22Rv1 (cell line): ENCODE results near the gene SLC4A7.

Experiments used
- H3K27ac ChIP-seq: fragments of 450-650 bp; 2 replicates; pipeline ENCODE4 v1.5.1; 2017
- ZFX ChIP-seq: fragments of 450-650 bp; IDR thresholded peaks from 2 replicates; pipeline ENCODE4 v1.6.1; 2017; ENCODE audit warnings: antibody characterized with exemption, borderline replicate concordance
- TF ChIP-seq, protein P1 (sequence below): fragments of 450-650 bp; IDR thresholded peaks from 2 replicates; pipeline ENCODE4 v1.5.1; 2017; ENCODE audit warnings: mild to moderate bottlenecking

SLC4A7 gene

DNA sequence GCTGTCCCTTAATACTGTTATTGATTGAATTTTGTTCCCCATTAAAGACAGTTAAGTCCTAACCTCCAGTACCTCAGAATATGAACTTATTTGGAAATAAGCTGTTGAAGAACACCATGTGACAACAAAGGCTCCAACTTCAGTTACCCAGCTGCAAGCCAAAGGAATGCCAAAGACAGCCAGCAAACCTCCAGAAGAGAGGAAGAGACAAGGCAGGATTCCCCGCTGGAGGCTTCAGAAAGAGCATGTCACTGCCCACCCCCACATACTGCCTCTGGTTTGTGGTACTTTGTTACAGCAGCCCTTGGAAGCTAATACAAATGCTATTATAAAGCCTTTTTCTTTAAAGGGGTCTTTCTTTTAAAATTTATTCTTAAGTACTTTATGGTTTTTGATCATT lies 96.6 kb downstream of the SLC4A7 start:
- no peak for TF ChIP-seq ZFX
- TF ChIP-seq, protein P1, sequence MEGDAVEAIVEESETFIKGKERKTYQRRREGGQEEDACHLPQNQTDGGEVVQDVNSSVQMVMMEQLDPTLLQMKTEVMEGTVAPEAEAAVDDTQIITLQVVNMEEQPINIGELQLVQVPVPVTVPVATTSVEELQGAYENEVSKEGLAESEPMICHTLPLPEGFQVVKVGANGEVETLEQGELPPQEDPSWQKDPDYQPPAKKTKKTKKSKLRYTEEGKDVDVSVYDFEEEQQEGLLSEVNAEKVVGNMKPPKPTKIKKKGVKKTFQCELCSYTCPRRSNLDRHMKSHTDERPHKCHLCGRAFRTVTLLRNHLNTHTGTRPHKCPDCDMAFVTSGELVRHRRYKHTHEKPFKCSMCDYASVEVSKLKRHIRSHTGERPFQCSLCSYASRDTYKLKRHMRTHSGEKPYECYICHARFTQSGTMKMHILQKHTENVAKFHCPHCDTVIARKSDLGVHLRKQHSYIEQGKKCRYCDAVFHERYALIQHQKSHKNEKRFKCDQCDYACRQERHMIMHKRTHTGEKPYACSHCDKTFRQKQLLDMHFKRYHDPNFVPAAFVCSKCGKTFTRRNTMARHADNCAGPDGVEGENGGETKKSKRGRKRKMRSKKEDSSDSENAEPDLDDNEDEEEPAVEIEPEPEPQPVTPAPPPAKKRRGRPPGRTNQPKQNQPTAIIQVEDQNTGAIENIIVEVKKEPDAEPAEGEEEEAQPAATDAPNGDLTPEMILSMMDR: no peak
- H3K27ac ChIP-seq: no peak overlapping the region

DNA sequence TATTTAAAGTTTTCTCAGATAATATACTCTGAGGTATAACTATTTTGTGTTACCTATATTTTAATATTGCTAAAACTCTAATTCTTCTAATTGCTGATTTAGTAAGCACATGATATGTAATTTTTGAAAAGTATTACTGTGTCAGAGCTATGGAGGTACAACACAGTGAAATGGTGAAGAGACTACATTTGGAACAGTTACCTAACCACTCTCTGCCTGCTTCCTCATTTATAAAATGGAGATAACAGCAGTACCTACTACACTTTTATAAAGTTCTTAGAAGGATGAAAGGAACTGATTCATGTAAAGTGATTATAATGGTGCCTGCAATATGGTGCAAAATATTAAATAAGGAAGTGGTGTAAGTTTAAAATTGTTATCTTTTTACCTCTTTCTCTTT lies 98.7 kb downstream of the SLC4A7 start:
- TF ChIP-seq, protein P1: no peak
- TF ChIP-seq ZFX: no peak
- no peak overlapping the region for H3K27ac ChIP-seq

DNA sequence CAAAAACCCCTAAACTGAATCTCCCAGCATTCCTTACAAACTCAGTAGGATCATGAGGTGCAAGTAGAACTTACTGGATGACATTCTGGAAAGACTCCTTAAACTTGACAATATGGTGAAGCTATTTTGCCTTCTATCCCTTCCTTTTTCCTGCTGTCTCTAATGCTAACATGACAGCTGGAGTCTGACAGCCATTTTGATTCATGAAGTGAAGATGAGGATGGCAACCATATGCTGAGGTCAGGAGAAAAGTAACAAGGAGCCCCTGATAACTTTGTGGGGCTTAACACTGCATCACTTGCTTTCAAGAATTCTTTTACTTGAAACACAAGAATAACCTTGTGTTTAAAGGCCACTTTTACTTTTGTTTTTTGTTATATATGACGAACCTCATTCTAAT lies 100.0 kb downstream of the SLC4A7 start:
- no peak overlapping the region for H3K27ac ChIP-seq
- TF ChIP-seq, protein P1: no peak
- TF ChIP-seq ZFX: no peak

DNA sequence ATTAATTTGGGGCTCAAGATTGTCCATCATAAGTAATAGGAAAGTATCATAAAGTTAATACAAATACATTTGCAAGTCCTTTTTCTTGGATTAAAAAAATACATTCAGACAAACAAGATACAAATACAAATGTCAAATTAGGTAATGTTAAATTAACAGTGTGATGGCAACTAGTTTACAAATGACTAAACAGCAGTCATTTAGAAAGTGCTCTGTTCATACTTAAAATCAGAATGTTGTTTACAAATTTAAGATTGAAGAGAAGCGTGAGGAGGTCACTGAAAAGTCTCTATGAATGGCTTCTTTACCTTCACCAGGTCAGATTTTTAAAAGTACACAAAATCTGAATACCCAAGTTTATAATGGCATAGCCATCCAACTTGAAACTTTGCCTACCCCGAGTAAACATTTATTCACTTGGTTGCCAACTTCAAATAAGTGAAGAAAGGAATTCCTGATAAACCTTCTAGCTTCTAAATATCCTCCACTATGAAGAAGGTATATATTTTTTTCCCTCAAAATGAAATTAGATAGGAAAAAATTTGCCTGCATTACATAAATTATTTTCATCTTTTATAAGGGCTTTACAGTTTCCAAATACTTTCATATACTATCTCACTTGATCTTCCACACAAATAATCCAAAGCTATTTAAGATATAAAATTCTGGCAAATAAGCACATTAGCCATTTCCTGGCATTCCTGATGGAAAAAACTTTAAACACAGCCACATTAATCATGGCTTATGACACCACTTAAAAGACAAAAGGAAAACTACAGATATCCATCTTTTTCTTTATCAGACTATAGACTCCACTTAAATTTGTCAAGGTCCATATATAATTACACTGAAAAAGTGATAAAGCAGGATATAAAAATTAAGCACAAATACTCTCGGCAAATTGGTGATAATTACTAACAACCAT lies 103.5 kb downstream of the SLC4A7 start:
- H3K27ac ChIP-seq: no peak overlapping the region
- TF ChIP-seq ZFX: no peak
- TF ChIP-seq, protein P1: no peak

DNA sequence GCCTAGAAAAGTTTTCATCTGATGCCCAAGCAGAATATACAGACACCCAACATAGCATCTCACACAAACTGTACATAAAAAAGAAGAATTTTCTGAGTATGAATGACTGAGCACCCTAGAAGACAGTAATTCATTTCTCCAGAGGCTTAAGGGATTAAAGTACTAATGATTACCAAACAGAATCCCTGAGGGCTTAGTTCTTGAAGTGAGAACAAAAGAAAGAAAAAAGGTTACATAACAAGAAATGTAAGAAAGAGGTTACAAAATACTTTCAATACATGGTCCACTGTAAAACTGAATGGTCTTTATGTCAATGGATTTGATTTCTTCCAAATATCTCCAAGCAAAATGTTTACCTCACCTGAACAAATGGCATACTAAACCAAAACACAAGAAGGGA lies 105.9 kb downstream of the SLC4A7 start:
- TF ChIP-seq, protein P1: no peak
- TF ChIP-seq ZFX: no peak
- no peak overlapping the region for H3K27ac ChIP-seq

DNA sequence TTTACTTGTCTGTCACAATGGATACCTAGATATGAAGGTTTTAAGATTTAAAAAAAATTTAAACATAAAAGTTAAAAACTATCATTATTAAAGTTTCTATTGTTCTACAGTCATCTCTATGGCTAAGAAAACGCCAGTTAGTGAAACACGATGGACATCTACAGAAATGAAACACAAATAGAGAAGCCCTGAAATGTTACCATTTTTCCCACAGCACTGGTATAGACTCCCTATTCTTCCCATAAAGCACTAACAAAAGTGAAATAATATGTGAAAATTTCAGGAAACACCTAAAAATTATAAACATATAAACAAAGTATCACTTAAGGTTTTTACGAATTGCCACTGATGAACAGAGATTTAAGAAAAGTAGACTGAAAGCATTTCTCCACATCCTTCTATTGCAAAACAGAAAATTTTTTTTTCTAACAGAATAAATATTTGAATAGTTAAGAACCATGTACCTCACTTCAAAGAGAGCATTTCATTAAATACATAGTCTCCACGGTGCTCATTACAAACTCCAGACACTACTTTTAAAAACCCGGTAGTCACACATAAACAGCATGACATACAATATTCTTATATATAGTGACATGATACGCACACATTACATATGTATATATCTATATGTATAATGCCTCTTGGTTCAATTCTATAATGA lies 107.9 kb downstream of the SLC4A7 start:
- no peak for TF ChIP-seq ZFX
- TF ChIP-seq, protein P1: no peak
- no peak overlapping the region for H3K27ac ChIP-seq
